ENCODE measurements around the gene PRSS12. TPM values are rescaled to one million over a fixed set of nuclear protein-coding genes. Genes with fewer than 3 reads are reported as not detected.

The PRSS12 gene
- total RNA-seq, 1 experiment from 2014 or later: 11.3 TPM

- no peaks in the 10 kb centered on the region for H3K9me2 ChIP-seq (ENCODE audit: insufficient read depth)
- H3K9me3 ChIP-seq (ENCODE audit: insufficient read depth, low read depth): no peaks in the 10 kb centered on the region
- H3F3A ChIP-seq (ENCODE audit: insufficient read depth, low read depth): no peaks in the 10 kb centered on the region
- no peaks in the 10 kb centered on the region for H3K36me3 ChIP-seq (ENCODE audit: low read depth)
- DNase-seq: no peak
- intact Hi-C loops (cut with micrococcal nuclease; ENCODE audit: unreplicated experiment): no loop called here
- BruUV-seq (replicated peaks): no TSS peak
- H3K27me3 ChIP-seq (ENCODE audit: insufficient read depth, low read depth): no peaks in the 10 kb centered on the region
- no peaks in the 10 kb centered on the region for H3K4me1 ChIP-seq (replicated peaks; ENCODE audit: insufficient read depth)
- H4K20me1 ChIP-seq (ENCODE audit: insufficient read depth): no peaks in the 10 kb centered on the region
- H2AFZ ChIP-seq: no peak overlapping the region
- POLR2A ChIA-PET (ENCODE audit: unreplicated experiment): no interaction called here
- CTCF ChIA-PET: no interaction called here
- no peak overlapping the region for H3K4me3 ChIP-seq
- no peaks in the 10 kb centered on the region for H3K79me2 ChIP-seq (ENCODE audit: low read depth)
- H3K4me2 ChIP-seq: no peak overlapping the region
- TF ChIP-seq CTCF (conservative IDR thresholded peaks at IDR 0.05) (no peak), EZH2 (IDR thresholded peaks at IDR 0.05; ENCODE audit: low read depth) (no peak)
- no peak overlapping the region for H3K27ac ChIP-seq
These were observed 38.6 kb downstream of the PRSS12 start for GRCh38 chr4:118314221-118314620.

GRCh38 chr4:118313098-118313497, 39.7 kb downstream of the PRSS12 start:
- H4K20me1 ChIP-seq (ENCODE audit: insufficient read depth): no peaks in the 10 kb centered on the region
- no peak for DNase-seq
- ChIA-PET CTCF (no interaction called here), POLR2A (ENCODE audit: unreplicated experiment) (no interaction called here)
- H3K9me2 ChIP-seq (ENCODE audit: insufficient read depth): no peaks in the 10 kb centered on the region
- H3K4me3 ChIP-seq: no peak overlapping the region
- H3K9me3 ChIP-seq (ENCODE audit: insufficient read depth, low read depth): no peaks in the 10 kb centered on the region
- TF ChIP-seq EZH2 (IDR thresholded peaks at IDR 0.05; ENCODE audit: low read depth) (no peak), CTCF (conservative IDR thresholded peaks at IDR 0.05) (no peak)
- no peaks in the 10 kb centered on the region for H3K4me1 ChIP-seq (replicated peaks; ENCODE audit: insufficient read depth)
- H3K36me3 ChIP-seq (ENCODE audit: low read depth): no peaks in the 10 kb centered on the region
- H3K27ac ChIP-seq: no peak overlapping the region
- no peaks in the 10 kb centered on the region for H3K27me3 ChIP-seq (ENCODE audit: insufficient read depth, low read depth)
- no peaks in the 10 kb centered on the region for H3K79me2 ChIP-seq (ENCODE audit: low read depth)
- no peaks in the 10 kb centered on the region for H3F3A ChIP-seq (ENCODE audit: insufficient read depth, low read depth)
- BruUV-seq (replicated peaks): no TSS peak
- no peak overlapping the region for H2AFZ ChIP-seq
- intact Hi-C loops (cut with micrococcal nuclease; ENCODE audit: unreplicated experiment): no loop called here
- H3K4me2 ChIP-seq: no peak overlapping the region

- Histone ChIP-seq H3K4me2 (no peak overlapping the region), H3K27me3 (ENCODE audit: insufficient read depth, low read depth) (no peaks in the 10 kb centered on the region), H3K4me1 (replicated peaks; ENCODE audit: insufficient read depth) (no peaks in the 10 kb centered on the region), H2AFZ (no peak overlapping the region), H3K9me2 (ENCODE audit: insufficient read depth) (no peaks in the 10 kb centered on the region), H3K27ac (no peak overlapping the region), H3K9me3 (ENCODE audit: insufficient read depth, low read depth) (no peaks in the 10 kb centered on the region), H3K79me2 (ENCODE audit: low read depth) (no peaks in the 10 kb centered on the region), H3F3A (ENCODE audit: insufficient read depth, low read depth) (no peaks in the 10 kb centered on the region), H3K4me3 (no peak overlapping the region), H3K36me3 (ENCODE audit: low read depth) (no peaks in the 10 kb centered on the region), H4K20me1 (ENCODE audit: insufficient read depth) (no peaks in the 10 kb centered on the region)
- intact Hi-C loops (cut with micrococcal nuclease; ENCODE audit: unreplicated experiment): no loop called here
- POLR2A ChIA-PET (ENCODE audit: unreplicated experiment): no interaction called here
- no TSS peak for BruUV-seq (replicated peaks)
- no peak for TF ChIP-seq EZH2 (IDR thresholded peaks at IDR 0.05; ENCODE audit: low read depth)
- no peak for TF ChIP-seq CTCF (conservative IDR thresholded peaks at IDR 0.05)
- DNase-seq: no peak
- CTCF ChIA-PET: no interaction called here
These were observed 44.3 kb downstream of the PRSS12 start for GRCh38 chr4:118308306-118309030.
